Amniotic epithelial cell (primary cell): ENCODE measurements around the gene ELF3.
A peak's percentile ranks its signal among the peaks of the same experiment; 100 is the strongest.
"Not testable (repeated sequence)": the region's sequence is repeated elsewhere in the genome, so short reads cannot be mapped to it uniquely, and the experiment has no call there.

Experiments
- DNase-seq: peaks from one replicate; pipeline ENCODE4 v3.0.0-alpha.2; 2010; ENCODE audit warnings: low read depth

Gene ELF3

DNA sequence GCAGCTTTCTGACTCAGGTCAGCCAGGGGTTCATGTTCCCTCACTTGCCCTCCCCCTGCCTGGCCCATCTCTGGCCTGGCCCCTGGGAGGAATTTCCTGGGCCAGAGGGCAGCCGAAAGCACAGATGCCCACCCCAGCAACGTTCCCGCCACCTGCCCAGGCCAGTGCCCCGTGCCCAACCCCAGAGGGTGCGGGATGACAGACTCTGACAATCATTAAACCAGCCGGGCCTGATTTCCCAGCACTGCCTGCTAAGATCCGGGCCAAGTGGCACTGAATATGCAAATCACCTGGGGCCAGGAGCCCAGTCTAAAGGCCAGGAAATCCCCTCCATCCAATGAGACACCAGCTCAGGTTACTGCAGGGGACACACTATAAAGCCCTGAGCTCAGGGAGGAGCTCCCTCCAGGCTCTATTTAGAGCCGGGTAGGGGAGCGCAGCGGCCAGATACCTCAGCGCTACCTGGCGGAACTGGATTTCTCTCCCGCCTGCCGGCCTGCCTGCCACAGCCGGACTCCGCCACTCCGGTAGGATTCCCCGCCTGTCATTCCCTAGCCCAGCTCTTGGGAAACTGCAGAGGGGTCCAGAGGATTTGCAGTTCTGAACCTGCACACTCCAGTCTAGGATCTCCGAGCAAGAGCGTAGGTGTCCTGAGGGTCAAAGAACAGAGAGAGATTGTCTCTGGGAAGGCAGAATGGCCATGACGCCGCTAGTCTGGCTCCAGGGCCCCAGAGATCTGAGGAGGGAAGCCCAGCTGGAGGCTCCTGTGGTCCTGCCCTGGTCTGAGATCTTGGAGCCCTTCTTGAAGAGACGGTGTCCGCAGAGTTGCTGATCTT lies at the start of gene ELF3:
Gene ELF3 (plus strand): TSS at position 408 of the 836 bp plus-strand sequence. CDS start 550 bp downstream, outside the sequence.
- DNase-seq, result no peak

- DNase-seq, result not testable (repeated sequence)
These were observed 48.0 kb upstream of the ELF3 start for GRCh38 chr1:201962382-201962781.

DNA sequence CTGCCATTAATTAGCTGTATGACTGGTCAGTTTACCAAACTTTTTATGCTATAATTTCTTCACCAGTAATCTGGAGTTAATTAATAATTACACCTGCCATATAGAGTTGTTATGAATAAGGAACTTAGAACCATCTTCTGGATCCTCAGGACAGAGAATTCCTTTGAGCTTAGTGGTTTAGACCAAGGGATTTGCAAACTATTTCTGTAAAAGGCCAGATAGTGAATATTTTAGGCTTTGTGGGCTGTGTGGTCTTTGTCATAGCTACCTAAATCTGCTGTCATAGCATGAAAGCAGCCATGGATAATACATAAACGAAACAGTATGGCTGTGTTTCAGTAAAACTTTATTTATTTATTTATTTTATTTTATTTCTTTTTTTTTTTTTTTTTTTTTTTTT lies 46.1 kb upstream of the ELF3 start:
- DNase-seq, result peak; percentile 94

- DNase-seq, result no peak
These were observed 44.2 kb upstream of the ELF3 start for GRCh38 chr1:201966171-201966570.

DNA sequence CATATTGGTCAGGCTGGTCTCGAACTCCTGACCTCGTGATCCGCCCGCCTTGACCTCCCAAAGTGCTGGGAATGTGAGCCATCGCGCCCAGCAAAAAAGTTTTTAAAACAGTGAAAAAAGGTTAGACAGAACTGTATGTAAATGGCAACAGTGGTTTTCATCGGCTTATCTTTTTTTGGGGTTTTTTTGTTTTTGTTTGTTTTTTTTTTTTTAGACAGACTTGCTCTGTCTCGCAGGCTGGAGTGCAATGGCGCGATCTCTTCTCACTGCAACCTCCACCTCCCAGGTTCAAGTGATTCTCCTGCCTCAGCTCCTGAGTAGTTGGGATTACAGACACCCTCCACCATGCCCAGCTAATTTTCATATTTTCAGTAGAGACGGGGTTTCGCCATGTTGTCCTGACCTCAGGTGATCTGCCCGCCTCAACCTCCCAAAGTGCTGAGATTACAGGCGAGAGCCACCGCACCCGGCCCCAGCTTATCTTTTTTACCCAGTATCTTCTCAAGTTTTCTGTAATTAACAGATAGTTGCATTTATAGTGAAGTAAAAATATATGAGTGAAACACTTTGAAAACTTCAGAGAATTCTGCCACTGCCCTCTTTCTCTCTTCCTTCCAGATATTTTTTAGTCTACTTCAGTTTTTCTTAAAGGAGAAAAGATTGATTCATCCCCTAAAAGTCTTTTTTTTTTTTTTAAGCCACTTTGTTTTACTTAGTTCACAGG lies 42.0 kb upstream of the ELF3 start:
- DNase-seq, result no peak

- DNase-seq, result peak; percentile 31
These were observed 39.8 kb upstream of the ELF3 start for GRCh38 chr1:201970334-201971159.

DNA sequence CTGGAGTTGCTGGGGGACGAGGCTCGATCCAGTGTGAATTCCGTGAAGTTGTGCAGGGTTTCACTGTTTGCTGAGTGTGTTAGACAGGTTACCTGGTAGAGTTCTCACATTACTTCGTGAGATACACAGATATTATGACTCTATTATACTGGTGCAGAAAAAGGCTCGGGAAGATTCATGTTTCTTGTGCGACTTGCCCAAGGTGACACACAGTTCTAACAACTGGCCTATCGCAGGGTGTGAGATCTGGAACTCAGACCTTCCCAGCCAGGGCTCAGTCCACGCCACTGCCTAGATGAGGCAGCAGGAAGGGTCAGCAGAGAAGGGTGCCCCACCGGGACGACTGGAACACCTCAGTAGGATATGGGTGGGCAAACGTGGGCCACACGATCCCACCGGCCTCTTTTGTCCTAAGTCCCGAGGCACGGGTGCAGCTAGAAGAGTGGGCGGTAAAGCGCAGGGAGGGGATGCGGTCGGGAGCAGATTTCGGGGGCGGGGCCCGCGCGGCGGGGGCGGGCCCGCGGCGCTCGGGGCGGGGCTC lies 28.2 kb upstream of the ELF3 start:
- DNase-seq, result no peak

DNA sequence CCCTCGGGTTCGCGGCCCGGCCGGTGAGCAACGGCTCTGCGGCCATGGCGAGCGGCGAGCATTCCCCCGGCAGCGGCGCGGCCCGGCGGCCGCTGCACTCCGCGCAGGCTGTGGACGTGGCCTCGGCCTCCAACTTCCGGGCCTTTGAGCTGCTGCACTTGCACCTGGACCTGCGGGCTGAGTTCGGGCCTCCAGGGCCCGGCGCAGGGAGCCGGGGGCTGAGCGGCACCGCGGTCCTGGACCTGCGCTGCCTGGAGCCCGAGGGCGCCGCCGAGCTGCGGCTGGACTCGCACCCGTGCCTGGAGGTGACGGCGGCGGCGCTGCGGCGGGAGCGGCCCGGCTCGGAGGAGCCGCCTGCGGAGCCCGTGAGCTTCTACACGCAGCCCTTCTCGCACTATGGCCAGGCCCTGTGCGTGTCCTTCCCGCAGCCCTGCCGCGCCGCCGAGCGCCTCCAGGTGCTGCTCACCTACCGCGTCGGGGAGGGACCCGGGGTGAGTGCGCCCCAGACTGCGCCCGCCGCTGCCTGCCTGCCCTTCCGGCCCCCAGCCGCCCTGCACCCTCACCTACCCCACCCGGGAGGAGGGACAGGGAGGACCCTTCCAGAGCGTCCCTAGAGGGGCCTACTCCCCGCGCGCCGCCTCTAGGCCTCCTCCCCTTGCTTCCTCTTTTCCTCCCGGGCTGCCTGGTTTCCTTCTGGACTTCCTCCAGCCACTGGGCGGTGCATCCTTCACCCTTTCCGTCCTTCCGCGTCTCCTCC lies 27.6 kb upstream of the ELF3 start, which contains the start of gene RNPEP:
Gene RNPEP (plus strand): TSS at position 26 of the 757 bp plus-strand sequence. CDS start 19 bp downstream, at position 45.
- peak; percentile 75 for DNase-seq

DNA sequence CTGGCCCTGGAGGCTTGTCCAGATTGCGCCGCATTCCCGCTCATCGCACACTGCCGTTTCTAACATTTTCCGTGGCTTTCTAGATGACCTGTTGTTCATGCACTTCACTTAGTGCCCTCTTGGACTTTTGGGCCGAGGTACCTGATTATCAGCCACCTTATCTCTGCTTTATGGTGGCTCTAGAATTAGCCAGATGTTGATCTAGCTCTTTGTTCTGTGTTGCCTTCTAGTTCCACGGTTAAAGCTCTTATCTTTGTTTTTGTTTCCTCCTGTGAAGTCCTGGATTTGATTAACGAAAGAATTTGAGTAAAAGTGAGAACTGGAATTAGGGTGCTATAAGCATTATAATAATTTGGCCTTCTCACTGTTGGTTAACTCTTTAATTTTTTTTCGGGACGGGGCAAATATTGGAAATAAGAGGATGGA lies 27.0 kb upstream of the ELF3 start:
- no peak for DNase-seq

GRCh38 chr1:201984446-201984845 lies 25.9 kb upstream of the ELF3 start:
- no peak for DNase-seq

DNA sequence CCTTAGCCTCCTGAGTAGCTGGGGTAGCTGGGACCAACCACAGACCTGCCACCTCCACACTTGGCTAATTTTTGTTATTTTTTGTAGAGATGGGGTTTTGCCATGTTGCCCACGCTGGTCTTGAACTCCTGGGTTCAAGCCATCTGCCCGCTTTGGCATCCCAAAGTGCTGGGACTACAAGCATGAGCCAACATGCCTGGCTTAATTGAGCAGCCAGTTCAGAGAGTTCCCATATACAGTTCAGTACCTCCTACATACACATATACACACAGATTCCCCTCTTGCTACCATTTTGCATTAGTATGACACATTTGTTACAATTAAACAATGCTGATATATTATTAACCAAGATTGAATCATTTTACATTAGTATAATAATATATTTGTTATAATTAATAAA lies 25.0 kb upstream of the ELF3 start:
- DNase-seq, result no peak

DNA sequence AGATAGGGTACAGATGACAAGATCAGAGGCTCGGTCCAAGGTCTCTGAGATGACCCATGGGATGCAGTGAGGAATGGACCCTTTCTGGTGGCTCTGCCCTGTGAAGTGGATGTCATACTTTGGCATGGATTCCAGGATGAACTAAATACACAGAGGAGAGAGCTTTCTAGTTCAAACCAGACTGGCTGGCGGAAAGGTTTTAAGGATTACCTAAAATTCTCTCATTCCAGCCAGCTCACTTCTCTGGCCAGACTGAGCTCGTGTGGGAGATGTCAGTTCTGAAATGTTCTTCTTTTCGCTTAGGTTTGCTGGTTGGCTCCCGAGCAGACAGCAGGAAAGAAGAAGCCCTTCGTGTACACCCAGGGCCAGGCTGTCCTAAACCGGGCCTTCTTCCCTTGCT lies 21.8 kb upstream of the ELF3 start:
- no peak for DNase-seq

- DNase-seq, result no peak
These were observed 20.8 kb upstream of the ELF3 start for GRCh38 chr1:201989354-201990128.

- peak; percentile 45 for DNase-seq
These were observed 20.0 kb upstream of the ELF3 start for GRCh38 chr1:201990427-201990826.

- peak; percentile 51 for DNase-seq
These were observed 10.7 kb upstream of the ELF3 start for GRCh38 chr1:201999625-202000238.

DNA sequence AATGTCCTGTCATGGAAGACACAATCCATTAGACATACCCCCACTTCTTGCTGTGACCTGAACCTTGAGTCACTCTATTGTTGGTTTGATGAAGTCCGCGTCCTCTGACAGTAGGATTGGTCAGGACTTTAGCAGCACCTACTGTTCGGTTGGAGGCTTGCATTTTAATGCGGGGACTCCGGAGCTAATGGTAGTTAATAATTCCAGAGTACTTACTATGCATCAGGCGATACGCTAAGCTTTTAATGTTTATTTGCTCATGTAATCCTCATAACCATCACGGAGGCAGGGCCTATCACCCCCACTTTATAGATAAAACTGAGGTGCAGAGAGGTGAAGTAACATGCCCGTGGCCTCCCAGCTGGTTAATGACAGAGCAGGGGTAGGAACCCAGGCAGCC lies 7.9 kb upstream of the ELF3 start:
- DNase-seq, result no peak

GRCh38 chr1:202004711-202005110 lies 5.7 kb upstream of the ELF3 start:
- no peak for DNase-seq

- DNase-seq, result peak; percentile 41
These were observed 4.4 kb upstream of the ELF3 start for GRCh38 chr1:202005958-202006357.

DNA sequence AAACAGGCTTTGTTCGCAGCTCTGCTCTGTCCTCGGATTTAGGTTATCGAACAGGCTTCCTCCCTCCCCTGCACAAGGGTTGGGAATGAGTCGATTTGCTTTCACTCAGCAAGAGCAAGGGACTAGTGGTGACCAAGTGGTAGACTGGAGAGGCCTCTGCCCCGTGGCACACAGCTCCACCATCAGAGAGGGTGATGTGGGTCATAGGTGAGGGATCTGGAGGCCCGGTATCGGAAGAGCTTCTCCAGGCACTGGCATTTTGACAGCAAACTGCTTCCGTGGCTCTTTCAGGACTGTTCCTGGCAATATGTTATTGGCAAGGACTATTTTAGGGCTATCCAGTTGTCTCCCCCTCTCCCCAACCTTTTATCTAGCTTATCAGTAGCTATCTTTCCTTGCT lies 3.1 kb upstream of the ELF3 start:
- DNase-seq, result no peak
